HEK293 (cell line): Measurements from ENCODE around the gene IBA57.

Experiments used
- CTCF ChIA-PET: fragments of 350-600 bp; formaldehyde crosslinking; extraction: SDS; loops from one replicate; lab custom pipeline; 2021; ENCODE audit warnings: antibody characterized with exemption; lab: Yijun Ruan, JAX
- POLR2A ChIA-PET: fragments of 300-600 bp; formaldehyde crosslinking; extraction: SDS; loops from one replicate; lab custom pipeline; 2020; ENCODE audit warnings: antibody characterized with exemption, inconsistent platforms; lab: Yijun Ruan, JAX
- H3K27ac ChIP-seq: fragments of 200-500 bp; sonication (Bioruptor generic); 2 replicates; pipeline ENCODE4 v1.5.1; 2014; ENCODE audit warnings: low read depth, low read length, control low read depth, inconsistent platforms; ENCODE audit errors: extremely low read depth
- H3K36me3 ChIP-seq, 2 experiments: fragments of 200-500 bp in 1 of 2; sonication (Bioruptor generic) in 1 of 2; 1 replicate in 1 of 2; 2 replicates in 1 of 2; pipeline ENCODE4 v1.5.1; 2014 to 2017; ENCODE audit warnings: inconsistent platforms in 2 of 2, low read length in 2 of 2; ENCODE audit not compliant: control insufficient read depth in 2 of 2, insufficient read depth in 1 of 2
- H3K4me1 ChIP-seq: fragments of 200-500 bp; sonication (Bioruptor generic); 2 replicates; pipeline ENCODE4 v1.5.1; 2014; ENCODE audit warnings: mild to moderate bottlenecking, low read length, inconsistent platforms; ENCODE audit not compliant: control insufficient read depth, insufficient read depth
- H3K4me3 ChIP-seq: 2 replicates; pipeline ENCODE4 v1.5.1; 2011; ENCODE audit warnings: low read depth, mild to moderate bottlenecking, control low read depth, low read length, moderate library complexity
- H3K9me3 ChIP-seq: fragments of 200-500 bp; sonication (Bioruptor generic); 2 replicates; pipeline ENCODE4 v1.5.1; 2014; ENCODE audit warnings: low read depth, low read length, inconsistent platforms; ENCODE audit not compliant: control insufficient read depth, insufficient read depth
- BCL11A ChIP-seq: fragments of 450-650 bp; formaldehyde crosslinking; IDR thresholded peaks from 2 replicates; pipeline ENCODE4 v1.5.1; 2016; ENCODE audit warnings: low read depth, missing biosample characterization, missing genetic modification characterization
- GFI1B ChIP-seq: fragments of 450-650 bp; formaldehyde crosslinking; IDR thresholded peaks from 2 replicates; pipeline ENCODE4 v1.5.1; 2016; ENCODE audit warnings: missing biosample characterization, missing genetic modification characterization
- GLIS1 ChIP-seq: fragments of 450-650 bp; formaldehyde crosslinking; IDR thresholded peaks from 2 replicates; pipeline ENCODE4 v1.5.1; 2016; ENCODE audit warnings: missing biosample characterization, missing genetic modification characterization
- KLF1 ChIP-seq: fragments of 450-650 bp; formaldehyde crosslinking; IDR thresholded peaks from 2 replicates; pipeline ENCODE4 v1.5.1; 2016; ENCODE audit warnings: missing biosample characterization, missing genetic modification characterization
- KLF10 ChIP-seq: fragments of 450-650 bp; IDR thresholded peaks from 2 replicates; pipeline ENCODE4 v1.5.1; 2018; ENCODE audit warnings: missing biosample characterization, mild to moderate bottlenecking, missing genetic modification characterization
- MYNN ChIP-seq: fragments of 450-650 bp; formaldehyde crosslinking; IDR thresholded peaks from 2 replicates; pipeline ENCODE4 v1.5.1; 2016; ENCODE audit warnings: missing biosample characterization, missing genetic modification characterization, borderline replicate concordance
- TRIM28 ChIP-seq: IDR thresholded peaks from 2 replicates; pipeline ENCODE4 v1.6.1; 2011; ENCODE audit warnings: low read length, control low read depth, borderline replicate concordance
- YY2 ChIP-seq: fragments of 450-650 bp; formaldehyde crosslinking; IDR thresholded peaks from 2 replicates; pipeline ENCODE4 v1.5.1; 2016; ENCODE audit warnings: missing biosample characterization, missing genetic modification characterization
- ZBTB21 ChIP-seq: fragments of 450-650 bp; formaldehyde crosslinking; IDR thresholded peaks from 2 replicates; pipeline ENCODE4 v1.5.1; 2017; ENCODE audit warnings: missing biosample characterization, missing genetic modification characterization
- ZFP3 ChIP-seq: fragments of 450-650 bp; formaldehyde crosslinking; IDR thresholded peaks from 2 replicates; pipeline ENCODE4 v1.5.1; 2016; ENCODE audit warnings: low read depth, missing biosample characterization, missing genetic modification characterization
- ZFP69B ChIP-seq: fragments of 450-650 bp; formaldehyde crosslinking; IDR thresholded peaks from 2 replicates; pipeline ENCODE4 v1.5.1; 2016; ENCODE audit warnings: missing biosample characterization, missing genetic modification characterization
- ZNF10 ChIP-seq: fragments of 450-650 bp; formaldehyde crosslinking; IDR thresholded peaks from 2 replicates; pipeline ENCODE4 v1.5.1; 2017; ENCODE audit warnings: missing biosample characterization, missing genetic modification characterization
- ZNF155 ChIP-seq: fragments of 450-650 bp; formaldehyde crosslinking; IDR thresholded peaks from 2 replicates; pipeline ENCODE4 v1.5.1; 2016; ENCODE audit warnings: missing biosample characterization, missing genetic modification characterization
- ZNF175 ChIP-seq: fragments of 450-650 bp; formaldehyde crosslinking; IDR thresholded peaks from 2 replicates; pipeline ENCODE4 v1.5.1; 2016; ENCODE audit warnings: missing biosample characterization, missing genetic modification characterization
- ZNF292 ChIP-seq: fragments of 450-650 bp; formaldehyde crosslinking; IDR thresholded peaks from 2 replicates; pipeline ENCODE4 v1.5.1; 2016; ENCODE audit warnings: low read depth, missing biosample characterization, missing genetic modification characterization, borderline replicate concordance
- ZNF366 ChIP-seq: fragments of 450-650 bp; formaldehyde crosslinking; conservative IDR thresholded peaks from 2 replicates; pipeline ENCODE4 v1.5.1; 2016; ENCODE audit warnings: missing biosample characterization, missing genetic modification characterization
- ZNF433 ChIP-seq: fragments of 450-650 bp; formaldehyde crosslinking; IDR thresholded peaks from 2 replicates; pipeline ENCODE4 v1.5.1; 2016; ENCODE audit warnings: missing biosample characterization, missing genetic modification characterization, low read depth
- ZNF548 ChIP-seq: fragments of 450-650 bp; formaldehyde crosslinking; IDR thresholded peaks from 2 replicates; pipeline ENCODE4 v1.5.1; 2016; ENCODE audit warnings: missing biosample characterization, missing genetic modification characterization
- ZNF549 ChIP-seq: fragments of 450-650 bp; IDR thresholded peaks from 2 replicates; pipeline ENCODE4 v1.5.1; 2018; ENCODE audit warnings: missing biosample characterization, missing genetic modification characterization, mild to moderate bottlenecking, inconsistent platforms, moderate library complexity
- ZNF645 ChIP-seq: fragments of 450-650 bp; formaldehyde crosslinking; IDR thresholded peaks from 2 replicates; pipeline ENCODE4; 2016; ENCODE audit warnings: missing biosample characterization, missing genetic modification characterization
- ZNF654 ChIP-seq: fragments of 450-650 bp; formaldehyde crosslinking; IDR thresholded peaks from 2 replicates; pipeline ENCODE4 v1.5.1; 2016; ENCODE audit warnings: low read depth, missing biosample characterization, missing genetic modification characterization
- ZSCAN30 ChIP-seq: fragments of 450-650 bp; IDR thresholded peaks from 2 replicates; pipeline ENCODE4 v1.5.1; 2018; ENCODE audit warnings: missing biosample characterization, mild to moderate bottlenecking, missing genetic modification characterization, moderate library complexity
- ZSCAN4 ChIP-seq: fragments of 450-650 bp; formaldehyde crosslinking; IDR thresholded peaks from 2 replicates; pipeline ENCODE4 v1.5.1; 2017; ENCODE audit warnings: missing biosample characterization, missing genetic modification characterization
- TF ChIP-seq, protein P1 (sequence below): fragments of 450-650 bp; IDR thresholded peaks from 2 replicates; pipeline ENCODE4 v1.5.1; 2018; ENCODE audit warnings: missing biosample characterization, missing genetic modification characterization
- TF ChIP-seq, protein P2 (sequence below): fragments of 450-650 bp; formaldehyde crosslinking; IDR thresholded peaks from 2 replicates; pipeline ENCODE4 v1.5.1; 2016; ENCODE audit warnings: missing biosample characterization, missing genetic modification characterization, borderline replicate concordance

IBA57 gene

GRCh38 chr1:228156515-228156881, 9.1 kb upstream of the IBA57 start:
- H3K4me1 ChIP-seq: peaks cover 3% of the 10 kb centered on the region; the same call in 1 of the 2 replicates
- POLR2A ChIA-PET: interaction anchor here (9.6 kb wide), 1 partner anchor 7 kb away, joined by 82 read pairs; the partner anchor contains the start of gene IBA57

DNA sequence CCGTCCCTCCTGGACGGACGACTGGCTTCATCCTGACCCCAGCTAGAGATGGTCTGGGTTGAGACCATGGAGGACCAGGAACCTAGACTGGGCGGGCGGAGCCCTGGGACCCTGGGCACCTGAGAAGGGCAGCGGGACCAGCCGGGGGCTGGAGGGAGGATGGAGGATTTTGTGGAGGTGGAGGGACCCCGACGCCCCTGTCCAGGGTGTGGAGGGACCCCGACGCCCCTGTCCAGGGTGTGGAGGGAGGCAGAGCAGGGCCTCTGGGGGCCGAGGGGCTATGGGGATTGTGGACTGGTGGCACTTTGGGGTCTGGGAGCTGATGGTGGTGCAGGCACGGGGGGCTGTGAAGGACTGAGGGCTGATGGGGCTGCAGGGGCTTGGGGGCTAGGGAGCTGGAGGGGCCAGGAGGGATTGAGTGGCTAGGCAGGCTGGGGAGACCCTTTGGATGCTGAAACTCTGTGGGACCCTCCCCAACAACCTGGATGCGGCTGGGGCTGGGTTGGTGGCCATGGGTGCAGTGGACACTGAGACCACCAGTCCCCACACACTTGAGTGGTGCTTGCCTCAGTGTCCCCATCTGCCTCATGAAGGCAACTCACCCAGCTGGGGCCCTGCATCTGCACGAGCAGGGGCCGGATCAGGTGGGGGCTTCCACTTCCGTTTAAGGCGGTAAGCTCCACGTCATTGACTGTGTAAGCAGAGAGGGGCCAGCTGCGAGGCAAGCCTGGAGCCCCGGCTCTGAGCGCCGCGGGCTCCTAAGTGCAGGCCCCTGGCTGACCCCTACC, 8.5 kb upstream of the IBA57 start:
- POLR2A ChIA-PET: interaction anchor here (0.7 to 9.6 kb wide), 3 partner anchors 7 to 31 kb away, joined by 3 to 82 read pairs (median 3); partner anchors contain the start of gene IBA57

More at GRCh38 chr1:228156515-228156881, 9.1 kb upstream of the IBA57 start:
- CTCF ChIA-PET: interaction anchor here (0.6 kb wide), 1 partner anchor 472 kb away, joined by 4 read pairs; no protein-coding TSS in a partner anchor
- TF ChIP-seq ZNF10 (tag by site-specific recombination) (no peak), YY2 (tag by site-specific recombination) (no peak), ZNF175 (tag by site-specific recombination) (no peak)
- TF ChIP-seq, all 188 proteins: peak for 0
- no peak overlapping the region for H3K27ac ChIP-seq
- H3K36me3 ChIP-seq: no peaks in the 10 kb centered on the region
- H3K4me3 ChIP-seq: no peak overlapping the region
- no peaks in the 10 kb centered on the region for H3K9me3 ChIP-seq

GRCh38 chr1:228157729-228158126, 7.9 kb upstream of the IBA57 start:
- ChIA-PET POLR2A (interaction anchor here (0.7 to 9.6 kb wide), 3 partner anchors 6 to 31 kb away, joined by 3 to 82 read pairs (median 3); partner anchors contain the start of gene IBA57), CTCF (interaction anchor here (0.7 kb wide), 1 partner anchor 158 kb away, joined by 3 read pairs; no protein-coding TSS in a partner anchor)
- Histone ChIP-seq H3K36me3 (no peaks in the 10 kb centered on the region), H3K4me1 (peaks cover 3% of the 10 kb centered on the region; the same call in 1 of the 2 replicates), H3K4me3 (no peak overlapping the region), H3K27ac (no peak overlapping the region), H3K9me3 (no peaks in the 10 kb centered on the region)
- TF ChIP-seq TRIM28 (no peak), ZSCAN30 (no peak), ZNF654 (no peak), KLF10 (tag by site-specific recombination) (no peak), ZNF10 (tag by site-specific recombination) (no peak), ZSCAN4 (no peak), GFI1B (tag by site-specific recombination) (no peak), ZNF549 (no peak)
- TF ChIP-seq, protein P1, sequence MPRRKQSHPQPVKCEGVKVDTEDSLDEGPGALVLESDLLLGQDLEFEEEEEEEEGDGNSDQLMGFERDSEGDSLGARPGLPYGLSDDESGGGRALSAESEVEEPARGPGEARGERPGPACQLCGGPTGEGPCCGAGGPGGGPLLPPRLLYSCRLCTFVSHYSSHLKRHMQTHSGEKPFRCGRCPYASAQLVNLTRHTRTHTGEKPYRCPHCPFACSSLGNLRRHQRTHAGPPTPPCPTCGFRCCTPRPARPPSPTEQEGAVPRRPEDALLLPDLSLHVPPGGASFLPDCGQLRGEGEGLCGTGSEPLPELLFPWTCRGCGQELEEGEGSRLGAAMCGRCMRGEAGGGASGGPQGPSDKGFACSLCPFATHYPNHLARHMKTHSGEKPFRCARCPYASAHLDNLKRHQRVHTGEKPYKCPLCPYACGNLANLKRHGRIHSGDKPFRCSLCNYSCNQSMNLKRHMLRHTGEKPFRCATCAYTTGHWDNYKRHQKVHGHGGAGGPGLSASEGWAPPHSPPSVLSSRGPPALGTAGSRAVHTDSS (tag by site-specific recombination): no peak
- TF ChIP-seq, all 188 proteins: peak for 0

More for the DNA sequence above, 8.5 kb upstream of the IBA57 start:
- Histone ChIP-seq H3K27ac (no peak overlapping the region), H3K4me1 (peaks cover 3% of the 10 kb centered on the region; the same call in 1 of the 2 replicates)
- TF ChIP-seq KLF1 (tag by site-specific recombination): no peak
- no peak for TF ChIP-seq ZNF366 (tag by site-specific recombination)
- no peak for TF ChIP-seq ZFP69B (tag by site-specific recombination)
- no peak for TF ChIP-seq ZNF155 (tag by site-specific recombination)
- TF ChIP-seq MYNN (tag by site-specific recombination): no peak
- TF ChIP-seq ZBTB21 (tag by site-specific recombination): no peak
- no peak for TF ChIP-seq ZNF548 (tag by site-specific recombination)
- no peak for TF ChIP-seq BCL11A (tag by site-specific recombination)
- TF ChIP-seq ZSCAN4: no peak
- no peak for TF ChIP-seq GLIS1 (tag by site-specific recombination)
- no peak for TF ChIP-seq ZNF433 (tag by site-specific recombination)
- TF ChIP-seq, protein P2, sequence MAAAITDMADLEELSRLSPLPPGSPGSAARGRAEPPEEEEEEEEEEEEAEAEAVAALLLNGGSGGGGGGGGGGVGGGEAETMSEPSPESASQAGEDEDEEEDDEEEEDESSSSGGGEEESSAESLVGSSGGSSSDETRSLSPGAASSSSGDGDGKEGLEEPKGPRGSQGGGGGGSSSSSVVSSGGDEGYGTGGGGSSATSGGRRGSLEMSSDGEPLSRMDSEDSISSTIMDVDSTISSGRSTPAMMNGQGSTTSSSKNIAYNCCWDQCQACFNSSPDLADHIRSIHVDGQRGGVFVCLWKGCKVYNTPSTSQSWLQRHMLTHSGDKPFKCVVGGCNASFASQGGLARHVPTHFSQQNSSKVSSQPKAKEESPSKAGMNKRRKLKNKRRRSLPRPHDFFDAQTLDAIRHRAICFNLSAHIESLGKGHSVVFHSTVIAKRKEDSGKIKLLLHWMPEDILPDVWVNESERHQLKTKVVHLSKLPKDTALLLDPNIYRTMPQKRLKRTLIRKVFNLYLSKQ (tag by site-specific recombination): no peak
- TF ChIP-seq ZNF645 (tag by site-specific recombination): no peak
- no peak for TF ChIP-seq ZNF292 (tag by site-specific recombination)
- no peak for TF ChIP-seq ZFP3
- TF ChIP-seq, all 188 proteins: peak for 0
- Histone ChIP-seq H3K4me3 (no peak overlapping the region), H3K36me3 (no peaks in the 10 kb centered on the region), H3K9me3 (no peaks in the 10 kb centered on the region)
- CTCF ChIA-PET: interaction anchor here (0.6 to 0.7 kb wide), 2 partner anchors 157 to 473 kb away, joined by 3 to 4 read pairs; no protein-coding TSS in a partner anchor
